H1 (cell line): ENCODE results near the gene F8. TPM values are rescaled to one million over a fixed set of nuclear protein-coding genes. Genes with fewer than 3 reads are reported as not detected.

ENCODE experiments used
- CTCF ChIA-PET: fragments of 300-600 bp; sonication (Branson Sonifier 250); formaldehyde crosslinking; loops from one replicate; lab custom pipeline; 2021; ENCODE audit not compliant: partially characterized antibody; lab: Charles Lee
- POLR2A ChIA-PET: fragments of 300-600 bp; sonication (Branson Sonifier 250); formaldehyde crosslinking; loops from one replicate; lab custom pipeline; 2021; ENCODE audit warnings: inconsistent platforms; ENCODE audit not compliant: partially characterized antibody; lab: Charles Lee
- DNase-seq, 2 experiments: peaks; one replicate each; pipeline versions ENCODE4 v3.0.0 to v3.0.0-alpha.2; 2010 to 2022; ENCODE audit warnings: low spot score in 2 of 2, low read depth in 1 of 2, mixed read lengths in 1 of 2
- FAIRE-seq: peaks from 2 replicates; lab custom pipeline; 2011; peaks lifted over from hg19 to GRCh38; lab: Jason Lieb, UNC
- H2AFZ ChIP-seq: 2 replicates; pipeline ENCODE4 v1.8.1; 2012; ENCODE audit warnings: low read length, inconsistent platforms
- H2AK5ac ChIP-seq: 2 replicates; pipeline ENCODE4 v1.6.1; 2013; ENCODE audit warnings: low read depth, low read length
- H2BK120ac ChIP-seq: replicated peaks from 2 replicates; pipeline ENCODE3; 2013; ENCODE audit warnings: low read depth, low read length, inconsistent platforms
- H2BK12ac ChIP-seq: 2 replicates; pipeline ENCODE4 v1.6.1; 2013; ENCODE audit warnings: low read depth, low read length
- H2BK15ac ChIP-seq: 2 replicates; pipeline ENCODE4 v1.6.1; 2013; ENCODE audit warnings: low read length
- H2BK20ac ChIP-seq: 2 replicates; pipeline ENCODE4 v1.6.1; 2013; ENCODE audit warnings: low read length
- H2BK5ac ChIP-seq: 2 replicates; pipeline ENCODE4 v1.6.1; 2013; ENCODE audit warnings: low read depth, low read length
- H3K14ac ChIP-seq: 2 replicates; pipeline ENCODE4 v1.6.1; 2013; ENCODE audit warnings: inconsistent platforms; ENCODE audit not compliant: insufficient read length
- H3K18ac ChIP-seq: 2 replicates; pipeline ENCODE4 v1.6.1; 2013; ENCODE audit warnings: low read length; ENCODE audit errors: extremely low read depth
- H3K23ac ChIP-seq: 2 replicates; pipeline ENCODE4 v1.6.1; 2013; ENCODE audit warnings: inconsistent platforms; ENCODE audit not compliant: insufficient read length
- H3K23me2 ChIP-seq: 2 replicates; pipeline ENCODE4 v1.6.1; 2013; ENCODE audit warnings: low read depth, low read length
- H3K27ac ChIP-seq: 2 replicates; pipeline ENCODE4 v1.6.1; 2011; ENCODE audit warnings: low read depth, low read length, inconsistent platforms
- H3K27me3 ChIP-seq, 4 experiments: replicated peaks in 1 of 4; 1 replicate in 1 of 4; 2 replicates in 3 of 4; pipeline versions ENCODE4 v1.6.1 to v1.8.1; 2011 to 2013; ENCODE audit warnings: low read length in 3 of 4, mild to moderate bottlenecking in 3 of 4, inconsistent platforms in 2 of 4, mixed read lengths in 2 of 4, moderate library complexity in 1 of 4; ENCODE audit not compliant: control insufficient read depth in 3 of 4, insufficient read depth in 3 of 4; ENCODE audit errors: extremely low read depth in 1 of 4
- H3K36me3 ChIP-seq, 4 experiments: 2 replicates each; pipeline versions ENCODE4 v1.6.1 to v1.8.1; 2011 to 2013; ENCODE audit warnings: mild to moderate bottlenecking in 4 of 4, low read length in 3 of 4, moderate library complexity in 2 of 4, control low read depth in 1 of 4, inconsistent platforms in 1 of 4; ENCODE audit not compliant: insufficient read depth in 4 of 4, control insufficient read depth in 2 of 4
- H3K4ac ChIP-seq: replicated peaks from 2 replicates; pipeline ENCODE3; 2013; ENCODE audit warnings: low read length, low read depth, mixed read lengths, inconsistent platforms; ENCODE audit not compliant: insufficient read length
- H3K4me1 ChIP-seq, 4 experiments: replicated peaks in 1 of 4; 1 replicate in 1 of 4; 2 replicates in 3 of 4; pipeline versions ENCODE4 v1.6.1 to v1.8.1; 2011 to 2013; ENCODE audit warnings: low read length in 3 of 4, inconsistent platforms in 2 of 4, mixed read lengths in 1 of 4; ENCODE audit not compliant: insufficient read depth in 4 of 4, control insufficient read depth in 3 of 4
- H3K4me2 ChIP-seq, 2 experiments: 2 replicates each; pipeline versions ENCODE4 v1.6.1 to v1.8.1; 2011 to 2013; ENCODE audit warnings: low read depth in 2 of 2, low read length in 2 of 2, control low read depth in 1 of 2, inconsistent platforms in 1 of 2, mild to moderate bottlenecking in 1 of 2; ENCODE audit not compliant: insufficient read depth in 1 of 2
- H3K4me3 ChIP-seq, 4 experiments: fragments of 200-600, 300-600 bp in 1 of 4; sonication (generic), shearing (Covaris generic), sonication (Bioruptor Twin) in 1 of 4; 2 replicates each; pipeline versions ENCODE4 v1.5.1 to v1.8.1; 2011 to 2016; ENCODE audit warnings: low read length in 4 of 4, low read depth in 3 of 4, control low read depth in 2 of 4, inconsistent platforms in 2 of 4, mild to moderate bottlenecking in 2 of 4, mixed read lengths in 1 of 4, moderate library complexity in 1 of 4; ENCODE audit not compliant: insufficient read depth in 2 of 4; ENCODE audit errors: extremely low read depth in 1 of 4
- H3K56ac ChIP-seq: replicated peaks from 2 replicates; pipeline ENCODE3; 2013; ENCODE audit warnings: low read depth, mild to moderate bottlenecking, mixed read lengths, low read length, inconsistent platforms; ENCODE audit not compliant: insufficient read length
- H3K79me1 ChIP-seq: 2 replicates; pipeline ENCODE4 v1.6.1; 2013; ENCODE audit warnings: low read depth, low read length, control low read depth
- H3K79me2 ChIP-seq, 2 experiments: 2 replicates each; pipeline versions ENCODE4 v1.6.1 to v1.8.1; 2012 to 2013; ENCODE audit warnings: low read length in 2 of 2, mild to moderate bottlenecking in 2 of 2, inconsistent platforms in 1 of 2; ENCODE audit not compliant: insufficient read depth in 2 of 2, control insufficient read depth in 1 of 2
- H3K9ac ChIP-seq, 4 experiments: replicated peaks in 1 of 4; 1 replicate in 1 of 4; 2 replicates in 3 of 4; pipeline versions ENCODE4 v1.6.1 to v1.8.1; 2011 to 2013; ENCODE audit warnings: low read depth in 3 of 4, low read length in 3 of 4, control low read depth in 2 of 4, mild to moderate bottlenecking in 2 of 4, moderate library complexity in 2 of 4, inconsistent platforms in 1 of 4; ENCODE audit errors: extremely low read depth in 1 of 4
- H3K9me3 ChIP-seq, 2 experiments: 2 replicates each; pipeline versions ENCODE4 v1.6.1 to v1.8.1; 2012 to 2013; ENCODE audit warnings: mild to moderate bottlenecking in 2 of 2, moderate library complexity in 2 of 2, control low read depth in 1 of 2, inconsistent platforms in 1 of 2, low read depth in 1 of 2, low read length in 1 of 2, mixed read lengths in 1 of 2; ENCODE audit not compliant: insufficient read depth in 2 of 2
- H4K20me1 ChIP-seq, 2 experiments: replicated peaks in 1 of 2; 2 replicates each; pipeline versions ENCODE3 to v1.8.1; 2011 to 2013; ENCODE audit warnings: inconsistent platforms in 2 of 2, low read length in 2 of 2, mild to moderate bottlenecking in 1 of 2; ENCODE audit not compliant: insufficient read depth in 2 of 2, control insufficient read depth in 1 of 2
- H4K5ac ChIP-seq: 2 replicates; pipeline ENCODE4 v1.6.1; 2013; ENCODE audit warnings: low read length, low read depth, mixed read lengths, inconsistent platforms; ENCODE audit not compliant: insufficient read length
- H4K8ac ChIP-seq: 2 replicates; pipeline ENCODE4 v1.8.0; 2013; ENCODE audit warnings: mild to moderate bottlenecking, moderate library complexity, low read length, inconsistent platforms; ENCODE audit not compliant: insufficient read depth; ENCODE audit errors: extremely low read depth
- H4K91ac ChIP-seq: replicated peaks from 2 replicates; pipeline ENCODE3; 2013; ENCODE audit warnings: low read length, mixed read lengths, inconsistent platforms; ENCODE audit not compliant: insufficient read length
- BACH1 ChIP-seq: IDR thresholded peaks from 2 replicates; pipeline ENCODE4 v1.6.1; 2012; ENCODE audit warnings: low read length, improper control_type of control experiment
- CTBP2 ChIP-seq: IDR thresholded peaks from 2 replicates; pipeline ENCODE4 v1.7.0; 2011; ENCODE audit warnings: borderline replicate concordance, mild to moderate bottlenecking, moderate library complexity, mixed read lengths, low read length; ENCODE audit not compliant: insufficient read depth, insufficient read length
- JUN ChIP-seq: IDR thresholded peaks from 2 replicates; pipeline ENCODE4 v1.6.1; 2011; ENCODE audit warnings: low read depth, mild to moderate bottlenecking, improper control_type of control experiment, low read length
- MAFK ChIP-seq: IDR thresholded peaks from 2 replicates; pipeline ENCODE4 v1.6.1; 2012; ENCODE audit warnings: low read depth, mild to moderate bottlenecking, improper control_type of control experiment, low read length
- ZNF274 ChIP-seq: IDR thresholded peaks from 2 replicates; pipeline ENCODE4 v1.7.0; 2012; ENCODE audit warnings: low read length, borderline replicate concordance; ENCODE audit errors: extremely low read depth
- WGBS, 2 experiments: shearing (Covaris generic) in 1 of 2; methylation state at CpG; one replicate each; pipeline versions ENCODE4 v1.1.6 to v1.1.7; 2013 to 2015; ENCODE audit warnings: low lambda C conversion rate in 2 of 2, mixed read lengths in 2 of 2, inconsistent platforms in 1 of 2, low coverage in 1 of 2, missing lambda C conversion rate in 1 of 2; ENCODE audit not compliant: insufficient replicate concordance in 2 of 2, insufficient coverage in 1 of 2, insufficient read length in 1 of 2; ENCODE audit errors: extremely low coverage in 1 of 2, missing lambda C conversion rate in 1 of 2; 5-methylcytosine and 5-hydroxymethylcytosine counted together
- polyA plus RNA-seq, 7 experiments: library from polyadenylated mRNA; depleted of rRNA in 3 of 7; stranded (reverse) in 5 of 7; unstranded in 2 of 7; fragments of >200 nt in 5 of 7; fragments of 200-250 nt in 2 of 7; gene quantifications; 1 replicate in 5 of 7; 2 replicates in 1 of 7; 4 replicates in 1 of 7; pipeline versions ENCODE4 v1.2.1 to v1.2.3, GENCODE V29; 2011 to 2013; ENCODE audit warnings: missing spikeins in 2 of 7, mixed read lengths in 2 of 7
- total RNA-seq: library from RNA; stranded (reverse); fragmentation: NEBNext Ultra II Directional; extraction: Animal tissue kit (Norgen Biotek cat#: 25700); gene quantifications from 2 replicates; pipeline ENCODE4 v1.2.1, GENCODE V29; 2021

The F8 gene
- total and polyA plus RNA-seq, 2 of the 8 experiments (the other 6 are each of a cell fraction or from before 2014, with no cell fraction given) = 1.1 to 2.6 TPM

GRCh38 chrX:154914052-154914451 lies 108.5 kb downstream of the F8 start:
- Histone ChIP-seq H2AK5ac (no peak overlapping the region), H3K4me2 (no peak overlapping the region), H3K9ac (no peak overlapping the region), H4K20me1 (no peaks in the 10 kb centered on the region), H3K4ac (no peak overlapping the region), H3K79me2 (no peaks in the 10 kb centered on the region), H3K18ac (no peak overlapping the region), H3K79me1 (no peaks in the 10 kb centered on the region), H2BK120ac (no peak overlapping the region)
- no CpG with 5 or more reads among the region's 2 CpGs for WGBS, 2 experiments
- TF ChIP-seq ZNF274 = no peak
- no peak for TF ChIP-seq CTBP2
- TF ChIP-seq MAFK = no peak
- no peak for TF ChIP-seq JUN
- no peak for TF ChIP-seq BACH1
- TF ChIP-seq, all 59 proteins: peak for 0
- Histone ChIP-seq H2BK20ac (no peak overlapping the region), H3K9me3 (peaks cover 0 to 7% of the 10 kb centered on the region in 2 experiments; a peak in 1 of 4 replicates), H4K5ac (no peak overlapping the region), H3K36me3 (no peaks in the 10 kb centered on the region), H2BK5ac (no peak overlapping the region), H3K23me2 (no peaks in the 10 kb centered on the region), H2BK15ac (no peak overlapping the region), H3K4me1 (no peaks in the 10 kb centered on the region), H3K14ac (no peak overlapping the region), H3K27ac (no peak overlapping the region), H3K56ac (no peak overlapping the region), H3K27me3 (no peaks in the 10 kb centered on the region), H4K91ac (no peak overlapping the region), H3K4me3 (no peak overlapping the region), H2BK12ac (no peak overlapping the region), H4K8ac (no peak overlapping the region), H3K23ac (no peak overlapping the region), H2AFZ (no peak overlapping the region)
- no peak for DNase-seq
- ChIA-PET POLR2A (no interaction called here), CTCF (no interaction called here)
- FAIRE-seq = no peak
